Measurements from ENCODE around the gene FGD4. TPM values are rescaled to one million over a fixed set of nuclear protein-coding genes. Genes with fewer than 3 reads are reported as not detected.

Gene FGD4
- total and polyA plus RNA-seq, 7 donors = 7.8 to 19.1 (median 11.3) TPM

- Histone ChIP-seq H3K36me3 (no peaks in the 10 kb centered on the region), H3K4me1 (peaks cover 0 to 32% (median 18%) of the 10 kb centered on the region in 4 donors), H3K4me3 (peak overlapping the region; percentile 18 to 42 (median 35)), H3K9me3 (no peaks in the 10 kb centered on the region), H3K27ac (peak overlapping the region; percentile 66 to 82 (median 70)), H3K27me3 (no peaks in the 10 kb centered on the region)
- intact Hi-C loops (cut with DNase I) = no loop called here
- TF ChIP-seq POLR2AphosphoS5 (IDR thresholded peaks at IDR 0.05) (peak; percentile 22 to 76 (median 58)), CTCF (IDR thresholded peaks at IDR 0.05) (no peak), EP300 (IDR thresholded peaks at IDR 0.05) (no peak)
- DNase-seq = peak; percentile 82
- 5 to 16% methylated on average over 6 of the region's 6 CpGs for WGBS, 2 donors
These were observed 134.7 kb downstream of the FGD4 start for GRCh38 chr12:32533971-32534590.

DNA sequence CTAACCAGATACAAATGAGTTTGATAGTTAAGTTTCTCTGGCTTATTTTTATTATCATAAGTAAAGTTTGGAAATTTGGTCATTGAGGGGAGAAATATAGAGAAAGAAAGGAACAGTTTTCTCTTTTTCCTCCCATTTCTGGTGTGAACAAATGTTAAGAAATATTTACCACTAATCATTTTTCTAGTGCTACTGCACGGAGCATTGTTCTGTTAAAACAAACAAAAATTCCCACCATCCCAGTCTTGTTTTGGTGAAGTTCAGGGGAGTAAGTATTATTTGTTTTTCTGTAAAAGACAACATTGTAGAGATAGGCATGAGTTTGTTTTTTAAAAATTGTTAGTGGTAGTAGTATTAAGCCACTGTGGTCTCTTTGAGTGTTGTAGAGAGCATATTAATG, 135.3 kb downstream of the FGD4 start:
- Histone ChIP-seq H3K27ac (peak overlapping the region; percentile 66 to 82 (median 70)), H3K27me3 (no peaks in the 10 kb centered on the region), H3K4me3 (peak overlapping the region; percentile 18 to 42 (median 35)), H3K9me3 (no peaks in the 10 kb centered on the region), H3K4me1 (peaks cover 0 to 32% (median 18%) of the 10 kb centered on the region in 4 donors), H3K36me3 (no peaks in the 10 kb centered on the region)
- 29 to 36% methylated on average over 1 of the region's 1 CpG for WGBS, 2 donors
- intact Hi-C loops (cut with DNase I) = no loop called here
- TF ChIP-seq EP300 (IDR thresholded peaks at IDR 0.05) (no peak), CTCF (IDR thresholded peaks at IDR 0.05) (no peak), POLR2A (IDR thresholded peaks at IDR 0.05) (no peak), POLR2AphosphoS5 (IDR thresholded peaks at IDR 0.05) (no peak)
- DNase-seq = no peak

- peak overlapping the region; percentile 66 to 82 (median 70) for H3K27ac ChIP-seq
- H3K4me3 ChIP-seq = peak overlapping the region; percentile 14 to 42 (median 35)
- H3K36me3 ChIP-seq = no peaks in the 10 kb centered on the region
- no peaks in the 10 kb centered on the region for H3K27me3 ChIP-seq
- 2 to 4% methylated on average over 6 of the region's 6 CpGs for WGBS, 2 donors
- intact Hi-C loops (cut with DNase I) = no loop called here
- TF ChIP-seq EP300 (IDR thresholded peaks at IDR 0.05) = no peak
- peak in 3 of 4 donors; percentile 10 to 35 (median 16) for TF ChIP-seq POLR2AphosphoS5 (IDR thresholded peaks at IDR 0.05)
- TF ChIP-seq CTCF (IDR thresholded peaks at IDR 0.05) = no peak
- H3K9me3 ChIP-seq = no peaks in the 10 kb centered on the region
- peaks cover 0 to 32% (median 18%) of the 10 kb centered on the region in 4 donors for H3K4me1 ChIP-seq
- peak; percentile 83 for DNase-seq
These were observed 136.1 kb downstream of the FGD4 start for GRCh38 chr12:32535288-32535999.

DNA sequence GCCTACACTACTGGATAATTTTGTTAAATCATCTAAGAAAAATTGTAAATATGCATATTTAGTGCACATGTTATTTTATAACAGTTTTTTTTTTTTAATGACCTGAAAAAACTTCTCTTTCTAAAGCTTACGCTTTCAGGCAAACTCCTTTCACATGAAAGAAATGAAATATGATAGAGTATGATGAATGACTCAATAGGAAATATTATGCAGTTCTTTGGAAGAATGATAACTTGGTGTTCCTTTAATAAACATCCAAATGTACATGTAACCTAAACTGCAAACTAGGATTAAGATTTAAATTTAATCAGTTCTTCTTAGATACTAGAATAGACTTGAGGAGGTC, 136.6 kb downstream of the FGD4 start:
- Histone ChIP-seq H3K4me1 (peaks cover 0 to 36% (median 19%) of the 10 kb centered on the region in 4 donors), H3K36me3 (no peaks in the 10 kb centered on the region), H3K27me3 (no peaks in the 10 kb centered on the region), H3K4me3 (peak overlapping the region in 1 of 4 donors; percentile 39), H3K27ac (peak overlapping the region in 3 of 4 donors; percentile 69 to 82 (median 72)), H3K9me3 (no peaks in the 10 kb centered on the region)
- intact Hi-C loops (cut with DNase I) = no loop called here
- DNase-seq = no peak
- TF ChIP-seq EP300 (IDR thresholded peaks at IDR 0.05) (no peak), CTCF (IDR thresholded peaks at IDR 0.05) (no peak), POLR2AphosphoS5 (IDR thresholded peaks at IDR 0.05) (no peak), POLR2A (IDR thresholded peaks at IDR 0.05) (no peak)
- WGBS, 2 donors = 52 to 74% methylated on average over 1 of the region's 1 CpG
